HG02852 (cell line): ENCODE measurements around the gene FCN2.

Experiments used
- ATAC-seq: cut with Tn5 transposase; IDR thresholded peaks from one replicate; pipeline ENCODE4 v1.9.1; 2021; ENCODE audit warnings: mild to moderate bottlenecking, moderate library complexity; ENCODE audit not compliant: unreplicated experiment

The FCN2 gene

DNA sequence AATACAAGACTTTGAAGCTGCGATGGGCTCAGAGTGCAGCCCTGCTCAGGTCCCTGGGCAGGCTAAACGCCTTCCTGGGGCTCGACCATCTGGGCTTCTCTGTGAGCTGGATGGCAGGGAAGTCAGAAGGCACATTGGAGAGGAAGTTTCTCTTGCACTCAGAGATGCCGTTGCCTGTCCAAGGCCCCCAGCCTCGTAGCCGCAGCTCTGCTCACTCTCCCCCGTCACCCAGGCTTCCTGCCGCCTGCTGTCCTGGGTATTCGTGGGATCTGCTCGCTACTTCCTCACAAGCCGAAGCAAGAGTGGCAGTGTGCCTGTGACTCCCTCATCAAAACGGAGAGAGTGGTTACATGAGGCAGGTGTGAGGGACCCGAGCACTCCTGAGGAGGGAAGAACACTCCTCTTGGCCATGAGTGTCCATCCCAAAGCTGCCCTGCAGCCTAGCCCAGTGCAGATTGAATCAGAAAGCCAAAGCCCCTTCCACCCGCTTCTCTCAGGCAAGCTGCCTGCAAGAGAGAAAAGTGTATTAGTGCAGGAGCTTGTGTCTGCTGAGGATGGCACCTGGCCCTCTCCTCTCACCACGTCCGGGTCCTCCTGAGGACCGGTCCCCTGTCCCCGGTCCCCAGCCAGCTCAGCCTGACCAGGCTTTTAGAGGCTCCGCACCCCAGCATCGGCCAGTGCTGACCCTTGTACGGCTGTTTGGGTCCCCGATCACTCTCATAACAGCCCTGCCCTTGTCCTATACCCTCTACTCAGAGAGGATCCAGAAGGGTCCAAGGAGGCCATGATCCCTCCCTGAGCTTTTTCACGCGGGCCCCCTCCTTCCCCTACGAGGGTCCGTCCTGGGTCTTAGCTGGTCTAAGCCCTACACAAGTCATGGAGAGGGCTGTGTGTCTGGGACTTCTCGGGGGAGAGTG lies 7.3 kb downstream of the FCN2 start:
- ATAC-seq, result no peak

DNA sequence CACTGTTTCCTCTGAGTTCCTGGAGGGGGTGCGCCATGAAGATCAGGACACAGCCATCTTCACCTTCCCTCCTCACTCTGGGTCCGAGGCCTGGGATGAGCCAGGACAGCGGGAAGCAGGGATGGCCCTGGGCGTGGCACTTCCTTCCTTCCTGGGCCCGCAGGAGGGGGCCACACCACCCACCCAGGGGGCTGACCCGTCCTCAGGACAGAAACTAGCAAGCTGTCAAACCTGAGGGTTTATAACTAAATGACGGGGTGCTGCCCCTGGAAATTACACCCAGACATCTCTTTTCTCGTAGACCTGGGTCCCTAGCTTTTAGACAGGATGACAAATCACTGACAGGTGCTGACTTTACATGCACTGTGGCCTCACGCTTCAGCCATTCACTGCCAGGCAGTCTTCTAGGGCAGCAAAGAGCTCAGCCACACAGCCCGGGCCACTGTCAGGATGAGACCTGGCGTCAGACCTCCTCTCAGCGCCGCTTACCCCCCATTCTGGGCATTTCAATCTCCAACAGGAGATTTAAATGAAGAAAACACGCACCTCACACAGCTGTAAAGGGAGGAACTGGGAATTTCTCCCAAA lies 8.1 kb downstream of the FCN2 start:
- no peak for ATAC-seq

DNA sequence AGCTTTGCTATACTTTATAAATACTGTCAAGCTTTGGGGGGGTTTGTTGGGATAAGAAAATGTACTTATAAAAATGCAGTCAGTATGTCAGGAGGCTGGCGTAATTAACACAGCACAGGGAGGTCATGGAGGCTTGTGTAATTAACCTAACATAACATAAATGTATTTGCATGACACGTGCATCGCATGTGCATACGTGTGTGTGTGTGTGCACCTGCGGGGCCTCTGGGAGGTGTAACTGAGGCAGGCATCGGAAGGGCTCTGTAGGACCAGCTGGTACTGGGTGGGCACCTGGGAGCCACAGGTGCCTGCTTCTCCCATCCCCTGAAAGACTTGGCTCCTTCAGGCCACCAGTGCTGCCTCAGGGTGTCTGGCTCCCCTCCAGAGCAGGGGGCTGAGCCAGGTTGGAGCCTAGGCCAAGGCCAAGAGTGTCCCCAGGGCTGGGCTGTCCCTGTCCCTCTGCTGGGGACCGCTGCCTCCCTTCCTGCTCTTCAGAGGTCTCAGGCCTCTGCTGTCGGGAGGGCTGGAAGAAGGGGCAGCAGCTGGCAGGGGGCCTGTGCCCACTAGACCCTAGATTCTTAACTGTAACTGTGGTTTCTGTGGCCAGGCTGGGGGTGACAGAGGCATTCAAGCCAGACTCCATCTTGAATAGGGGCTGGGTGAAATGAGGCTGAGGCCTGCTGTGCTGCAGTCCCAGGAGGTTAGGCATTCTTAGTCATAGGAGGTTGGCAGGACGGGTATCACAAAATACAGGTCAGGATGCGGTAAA lies 9.0 kb downstream of the FCN2 start:
- no peak for ATAC-seq

DNA sequence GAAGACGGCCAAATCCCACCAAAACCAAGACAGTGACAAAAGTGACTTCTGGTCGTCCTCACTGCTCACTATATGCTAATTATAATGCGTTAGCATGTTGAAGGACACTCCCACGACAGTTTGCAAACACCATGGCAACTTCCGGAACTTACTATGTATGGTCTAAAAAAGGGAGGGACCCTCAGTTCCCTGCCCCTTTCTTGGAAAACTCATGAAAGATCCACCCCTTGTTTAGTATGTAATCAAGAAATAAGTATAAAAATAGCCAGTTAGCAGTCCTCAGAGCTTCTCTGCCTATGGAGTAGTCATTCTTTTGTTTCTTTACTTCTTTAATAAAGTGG lies 9.5 kb downstream of the FCN2 start:
- no peak for ATAC-seq

DNA sequence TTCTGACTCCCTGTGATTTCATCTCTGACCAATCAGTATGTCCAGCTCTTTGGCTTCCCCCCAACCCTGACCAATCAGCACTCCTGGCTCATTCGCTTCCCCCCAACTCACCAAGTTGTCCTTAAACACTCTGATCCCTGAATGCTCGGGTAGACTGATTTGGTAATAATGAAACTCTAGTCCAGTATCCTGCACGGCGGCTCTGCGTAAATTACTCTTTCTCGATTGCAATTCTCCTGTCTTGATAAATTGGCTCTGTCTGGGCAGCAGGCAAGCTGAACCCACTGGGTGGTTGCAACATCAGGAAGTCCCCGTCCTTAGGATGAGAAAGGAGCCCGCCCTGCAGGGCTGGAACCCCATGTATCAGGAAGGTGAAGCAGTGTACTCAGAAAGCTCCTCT lies 10.4 kb downstream of the FCN2 start:
- no peak for ATAC-seq

DNA sequence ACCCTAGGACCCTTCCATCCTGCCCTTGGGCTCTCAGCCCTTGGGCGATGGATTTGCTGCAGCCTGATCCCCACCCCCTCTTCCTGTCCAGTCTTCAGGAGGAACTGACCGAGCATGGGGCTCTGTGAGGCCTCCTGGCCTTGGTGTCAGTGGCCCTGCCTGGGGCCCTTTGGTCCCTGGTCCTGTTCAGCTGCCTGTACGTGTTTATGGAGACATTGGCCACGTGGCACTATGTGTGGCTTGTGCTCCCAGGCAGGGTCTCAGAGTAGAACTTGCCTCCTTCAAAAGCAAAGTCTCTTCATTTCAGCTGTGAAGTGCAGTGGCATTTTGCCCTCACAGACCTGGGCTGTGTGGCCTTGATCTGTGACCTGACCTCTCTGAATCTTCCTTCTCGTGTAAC lies 11.1 kb downstream of the FCN2 start:
- no peak for ATAC-seq

DNA sequence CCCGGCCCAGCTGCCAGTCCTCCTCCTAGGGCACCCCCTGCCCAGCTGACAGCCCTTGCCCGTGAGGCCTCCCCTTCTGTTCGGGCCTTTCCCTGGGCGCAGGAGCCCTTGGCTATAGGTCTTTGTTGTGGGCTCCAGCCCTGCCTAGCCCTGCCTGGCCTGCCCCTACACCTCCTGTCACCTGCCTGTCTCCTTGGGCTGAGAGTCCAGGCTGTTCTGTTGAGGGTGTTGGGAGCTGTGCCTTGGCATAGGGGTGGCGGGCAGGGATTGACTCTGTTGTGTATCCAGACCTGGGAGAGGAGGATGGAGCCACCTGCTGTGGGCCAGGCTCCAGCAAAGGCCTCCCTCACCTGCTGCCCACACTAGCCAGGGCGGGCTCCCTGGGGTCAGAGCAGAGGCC lies 11.6 kb downstream of the FCN2 start:
- no peak for ATAC-seq

DNA sequence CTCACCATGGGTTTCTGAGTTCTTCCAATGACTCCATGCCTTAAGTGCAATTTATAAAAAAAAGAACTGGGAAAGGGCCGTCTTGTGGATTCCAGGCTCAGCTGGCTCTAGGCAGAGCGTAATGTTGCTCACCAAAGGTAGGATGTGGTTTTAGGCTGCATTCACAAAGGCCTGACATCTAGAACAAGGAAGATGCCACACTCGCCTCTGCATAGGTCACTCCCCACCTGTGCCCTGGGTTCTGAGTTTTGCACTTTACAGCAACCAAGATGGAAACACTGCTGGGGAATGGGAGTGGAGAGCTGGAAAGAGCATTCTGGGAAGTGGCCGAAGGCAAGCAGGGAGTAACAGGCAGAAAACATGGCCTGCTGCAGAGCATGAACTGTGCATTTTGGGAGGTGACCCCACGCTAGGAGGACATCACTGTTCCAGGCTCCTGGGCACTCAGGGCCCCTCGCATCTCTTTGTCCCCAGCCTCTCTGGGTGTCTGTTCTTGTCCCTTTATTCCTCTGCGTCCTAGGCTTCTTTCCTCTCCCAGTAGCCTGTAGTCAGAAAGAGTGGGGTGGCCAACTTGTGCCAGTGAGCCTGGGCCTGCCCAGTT lies 12.3 kb downstream of the FCN2 start:
- no peak for ATAC-seq

DNA sequence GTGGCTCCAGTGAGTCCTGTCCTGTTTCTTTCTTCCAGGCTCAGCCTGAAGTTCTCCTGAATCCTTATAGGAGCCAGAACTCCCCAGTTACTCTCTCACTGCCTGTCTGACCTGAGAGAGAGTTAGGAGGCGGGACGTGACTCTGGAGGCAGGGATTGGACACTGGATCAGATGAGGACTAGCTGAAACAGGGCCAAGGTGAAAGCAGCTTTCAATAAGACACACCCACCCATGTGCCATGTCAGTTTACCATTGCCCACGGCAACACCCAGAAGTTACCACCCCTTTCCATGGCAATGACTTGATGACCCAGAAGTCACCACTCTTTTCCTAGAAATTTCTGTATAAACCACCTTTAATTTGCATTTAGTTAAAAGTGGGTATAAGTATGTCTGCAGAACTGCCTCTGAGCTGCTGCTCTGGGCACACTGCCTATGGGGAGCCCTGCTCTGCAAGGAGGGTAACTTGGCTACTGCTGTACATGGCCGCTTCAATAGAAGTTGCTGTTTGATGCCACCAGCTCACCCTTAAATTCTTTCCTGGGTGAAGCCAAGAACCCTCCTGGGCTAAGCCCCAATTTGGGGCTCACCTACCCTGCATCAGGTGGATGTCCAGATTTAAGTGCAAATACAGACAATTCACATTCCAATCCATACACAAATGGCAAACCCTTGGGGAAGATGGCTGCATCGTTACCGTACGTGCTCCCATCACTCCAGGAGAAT lies 13.7 kb downstream of the FCN2 start:
- ATAC-seq, result no peak

DNA sequence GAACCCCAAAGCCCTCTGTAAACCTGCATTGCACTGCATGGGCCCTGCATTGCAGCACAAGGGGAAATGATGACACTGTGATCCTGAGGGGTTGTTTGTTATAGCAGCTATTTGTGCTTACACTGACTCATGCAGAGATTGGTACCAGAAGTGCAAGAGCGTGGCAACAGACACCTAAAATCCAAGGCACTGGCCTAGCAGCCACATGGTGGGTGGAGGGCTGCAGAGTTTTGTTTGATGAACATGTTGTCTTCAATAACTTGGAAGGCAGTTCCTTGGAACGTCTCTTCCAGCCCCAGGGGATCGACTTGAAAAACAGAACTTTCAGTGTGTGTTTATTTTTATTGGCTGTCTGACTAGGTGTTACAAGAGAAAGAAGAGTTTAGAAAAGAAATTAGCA lies 14.5 kb downstream of the FCN2 start:
- ATAC-seq, result no peak

DNA sequence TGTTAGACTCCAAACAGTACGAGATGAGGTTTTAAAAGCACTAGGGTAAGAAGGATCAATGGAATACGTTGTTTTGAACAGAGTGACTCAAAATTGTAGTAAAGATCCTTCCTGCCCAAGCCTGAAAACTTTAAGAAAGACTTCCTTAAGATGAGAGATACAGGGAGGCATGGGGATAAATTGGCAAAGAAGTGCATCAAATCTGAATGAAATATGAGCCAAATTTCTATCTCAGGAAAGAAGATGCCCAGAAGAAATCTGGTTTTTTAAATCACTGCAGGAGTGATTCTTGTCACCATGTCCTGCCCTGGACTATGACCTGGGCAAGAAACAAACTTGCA lies 14.9 kb downstream of the FCN2 start:
- no peak for ATAC-seq

DNA sequence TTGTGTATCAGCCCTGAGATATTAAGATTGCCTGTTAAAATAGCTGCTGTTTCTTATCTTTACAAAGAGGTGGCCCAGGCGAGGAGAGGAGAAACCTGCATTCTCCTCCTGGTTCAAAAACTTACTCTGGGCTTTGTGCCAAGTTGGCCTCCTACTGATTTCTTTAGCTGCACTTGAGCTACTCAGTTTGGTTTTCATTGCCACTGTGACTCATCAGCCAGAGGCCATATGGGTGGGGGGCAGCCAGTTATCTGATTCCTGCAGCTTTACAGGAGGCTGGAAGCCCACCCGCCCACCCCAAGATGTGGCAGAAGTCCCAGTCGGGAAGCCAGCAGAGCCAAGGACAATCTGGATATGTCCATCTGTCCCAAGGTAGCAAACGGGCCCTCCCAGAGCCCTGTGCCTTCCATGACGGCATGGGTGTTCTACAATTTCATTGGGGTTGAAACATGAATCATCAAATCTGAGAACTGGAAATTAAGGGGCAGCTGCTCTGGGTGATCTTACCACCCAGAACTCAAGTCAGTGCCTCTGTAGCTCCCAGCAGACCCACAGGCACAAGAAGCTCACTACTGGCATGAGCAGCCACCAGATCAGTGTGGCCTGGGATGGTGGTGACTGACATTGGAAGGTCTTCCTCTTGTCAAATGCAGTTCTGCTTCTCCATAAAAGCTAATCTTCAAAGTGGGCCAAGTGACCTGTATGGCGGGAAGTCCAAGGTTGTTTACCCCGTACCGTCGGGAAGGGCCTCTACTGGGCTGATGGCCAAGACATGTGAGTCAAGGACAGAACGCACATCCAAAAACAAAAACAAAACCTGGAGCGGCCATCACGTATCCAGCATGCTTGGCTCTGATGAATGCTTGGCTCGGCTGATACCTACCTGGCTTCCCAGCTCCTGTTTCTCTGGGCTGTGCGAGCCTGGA lies 15.6 kb downstream of the FCN2 start:
- ATAC-seq, result no peak

DNA sequence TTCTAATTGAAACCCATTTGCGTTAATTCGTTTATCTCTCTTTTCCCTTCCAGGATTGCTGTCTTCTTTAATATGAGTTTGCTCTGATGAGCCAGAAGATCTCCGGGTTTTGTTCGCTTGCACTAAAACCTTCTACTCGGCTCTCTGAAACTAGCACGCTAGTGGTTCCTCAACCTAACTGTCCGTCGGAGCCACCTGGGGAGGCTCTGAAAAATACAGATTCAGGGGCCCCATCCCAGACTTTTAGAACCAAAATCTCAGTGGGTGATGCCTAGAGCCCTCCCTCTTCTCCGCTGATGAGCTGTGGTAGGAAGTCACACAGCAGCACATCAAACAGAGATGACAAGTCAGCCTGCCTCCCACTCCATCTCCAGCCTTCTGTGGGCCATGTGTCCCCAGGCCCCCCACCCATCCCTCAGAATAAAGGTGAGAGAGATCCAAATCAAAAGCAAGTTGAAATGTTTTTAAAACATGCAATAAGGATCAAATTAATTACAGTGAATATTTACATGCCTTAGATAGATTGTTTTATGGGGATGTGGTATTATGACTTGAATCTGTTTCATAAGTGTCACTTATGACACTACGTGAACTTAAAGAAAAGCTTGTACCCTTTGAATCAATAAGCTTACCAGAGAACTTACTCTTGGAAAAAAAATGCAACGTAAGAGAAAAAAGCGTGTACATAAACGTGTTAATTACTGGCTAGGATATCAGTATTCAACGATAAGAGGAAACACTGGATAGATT lies 16.4 kb downstream of the FCN2 start:
- ATAC-seq, result no peak

DNA sequence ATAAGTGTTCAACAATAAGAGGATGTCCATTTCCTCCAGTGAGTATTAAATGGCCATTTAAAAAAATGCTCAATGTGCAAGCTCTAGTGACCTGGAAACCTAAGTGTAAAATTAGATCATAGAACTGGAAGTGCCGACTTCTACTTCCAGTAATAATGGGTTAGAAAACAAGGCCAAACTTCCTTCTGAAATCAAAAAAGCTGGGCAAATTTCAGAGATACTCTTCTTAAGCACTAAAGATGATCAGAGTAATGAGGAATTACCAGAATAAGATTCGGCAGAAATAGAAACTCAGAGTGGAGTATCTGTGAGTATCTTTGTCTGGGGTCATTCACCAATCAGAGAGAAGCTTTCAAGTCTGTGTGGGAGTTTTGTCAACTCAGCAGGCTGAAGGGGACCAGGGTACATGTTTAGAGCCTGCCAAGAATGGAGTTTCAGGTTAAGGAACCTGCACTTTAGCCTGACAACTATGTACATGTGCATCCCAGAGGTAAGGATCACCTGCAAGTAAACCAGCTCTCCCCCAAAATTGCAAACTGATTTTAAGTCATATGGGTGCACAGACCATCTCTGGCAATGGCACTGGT lies 17.1 kb downstream of the FCN2 start:
- no peak for ATAC-seq

DNA sequence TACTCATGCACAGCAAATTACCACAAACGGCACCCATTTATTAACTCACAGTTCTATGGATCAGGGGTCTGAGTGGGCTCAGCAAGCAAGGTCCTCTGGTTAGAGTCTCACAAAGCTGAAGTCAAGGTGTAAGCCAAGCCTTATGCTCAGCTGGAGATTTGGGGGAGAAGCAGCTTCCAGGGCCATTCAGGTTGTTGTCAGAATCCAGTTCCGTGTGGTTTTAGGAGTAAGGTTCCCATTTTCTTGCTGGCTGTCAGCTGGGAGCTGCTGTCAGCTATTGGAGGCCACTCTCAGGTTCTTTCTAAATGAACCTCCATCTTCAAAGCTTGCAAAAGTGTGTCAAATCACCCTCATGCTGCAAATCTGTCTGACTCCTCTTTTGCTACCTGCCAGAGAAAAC lies 17.7 kb downstream of the FCN2 start:
- ATAC-seq, result no peak

DNA sequence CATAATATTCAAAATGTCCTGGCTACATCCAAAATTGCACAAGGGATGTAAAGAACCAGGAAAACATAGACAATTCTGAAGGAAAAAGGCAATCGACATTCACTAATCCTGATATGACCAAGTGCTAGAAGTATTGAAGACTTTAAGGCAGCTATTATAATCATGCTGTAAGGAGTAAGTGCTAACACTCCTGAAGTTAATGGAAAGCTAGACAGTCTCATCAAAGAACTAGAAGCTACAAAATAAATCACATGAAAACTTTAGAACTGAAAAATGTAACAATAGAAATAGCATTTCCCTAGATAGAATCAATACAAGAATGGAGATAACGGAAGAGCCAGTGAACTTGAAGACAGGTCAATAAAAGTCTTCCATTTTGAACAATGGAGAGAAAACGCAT lies 18.6 kb downstream of the FCN2 start:
- no peak for ATAC-seq

DNA sequence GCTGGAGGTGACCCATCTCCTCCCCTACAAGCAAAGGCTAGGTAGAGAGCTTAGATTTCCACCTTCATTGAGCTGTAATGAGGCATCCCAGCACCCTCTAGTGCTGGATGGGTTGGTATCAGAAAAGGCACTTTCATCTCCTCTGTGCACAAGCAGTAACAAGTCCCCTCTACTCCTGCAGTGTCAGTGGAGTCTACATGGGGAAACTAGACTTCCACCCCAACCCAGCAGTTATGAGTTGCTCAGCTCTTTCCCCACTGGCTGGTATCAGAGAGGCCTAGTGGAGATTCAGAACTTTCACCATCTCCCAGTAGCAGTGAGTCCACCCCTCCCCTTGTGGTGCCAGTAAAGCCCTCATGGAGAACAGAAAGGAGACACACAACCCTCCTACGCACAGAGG lies 19.2 kb downstream of the FCN2 start:
- no peak for ATAC-seq

DNA sequence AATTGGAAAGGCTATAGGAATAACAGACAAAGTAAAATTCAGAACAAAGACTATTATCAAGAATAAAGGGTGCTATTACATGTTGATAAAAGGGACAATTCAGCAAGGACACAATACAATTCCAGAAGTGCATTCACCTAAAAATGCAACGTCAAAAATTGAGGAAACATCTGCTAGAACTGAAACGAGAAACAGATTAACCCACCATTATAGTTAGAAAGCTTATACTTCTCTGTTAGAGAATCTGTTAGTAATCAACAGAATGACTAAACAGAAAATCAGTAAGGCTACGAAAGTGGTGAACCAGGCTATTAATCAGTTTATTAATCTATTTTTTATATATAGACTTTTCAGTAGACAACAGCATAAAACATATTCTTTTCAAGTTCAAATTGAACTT lies 22.3 kb downstream of the FCN2 start:
- ATAC-seq, result no peak
